ENCODE measurements around the gene MCHR1.
"Not testable (repeated sequence)": the region's sequence is repeated elsewhere in the genome, so short reads cannot be mapped to it uniquely, and the experiment has no call there.

The MCHR1 gene

DNA sequence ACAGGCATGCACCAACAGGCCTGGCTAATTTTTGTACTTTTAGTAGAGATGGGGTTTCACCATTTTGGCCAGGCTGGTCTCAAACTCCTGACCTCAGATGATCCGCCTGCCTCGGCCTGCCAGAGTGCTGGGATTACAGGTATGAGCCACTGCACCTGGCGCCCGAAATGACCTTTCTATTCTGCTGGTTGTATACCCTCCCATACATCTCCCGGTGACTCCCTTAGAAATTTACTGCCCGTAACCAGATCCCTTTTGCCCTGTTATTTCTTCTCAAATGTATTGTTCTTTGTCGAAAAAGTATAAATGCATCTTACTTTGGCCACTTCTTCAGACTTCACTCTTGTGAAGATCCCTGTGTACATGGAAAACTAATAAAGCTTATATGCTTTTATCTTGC, 22.0 kb downstream of the MCHR1 start:
- no peak for DNase-seq

DNA sequence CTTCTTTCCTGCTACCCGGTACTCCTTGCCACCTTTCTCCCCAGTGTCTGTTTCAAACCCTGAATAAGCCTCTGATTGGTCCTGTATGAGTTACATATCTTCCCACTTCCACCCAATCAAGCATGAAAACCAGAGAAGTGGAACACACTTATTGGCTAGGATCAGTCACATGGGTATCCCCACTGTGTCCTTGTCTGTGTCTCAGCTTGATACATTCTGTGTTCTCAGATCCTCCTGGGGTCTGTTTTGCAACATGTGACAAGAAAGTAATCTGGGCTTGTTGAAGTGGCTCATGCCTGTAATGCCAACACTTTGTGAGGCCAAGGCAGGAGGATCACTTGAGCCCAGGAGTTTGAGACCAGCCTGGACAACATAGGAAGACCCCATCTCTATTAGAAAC, 23.9 kb downstream of the MCHR1 start:
- DNase-seq = no peak

DNA sequence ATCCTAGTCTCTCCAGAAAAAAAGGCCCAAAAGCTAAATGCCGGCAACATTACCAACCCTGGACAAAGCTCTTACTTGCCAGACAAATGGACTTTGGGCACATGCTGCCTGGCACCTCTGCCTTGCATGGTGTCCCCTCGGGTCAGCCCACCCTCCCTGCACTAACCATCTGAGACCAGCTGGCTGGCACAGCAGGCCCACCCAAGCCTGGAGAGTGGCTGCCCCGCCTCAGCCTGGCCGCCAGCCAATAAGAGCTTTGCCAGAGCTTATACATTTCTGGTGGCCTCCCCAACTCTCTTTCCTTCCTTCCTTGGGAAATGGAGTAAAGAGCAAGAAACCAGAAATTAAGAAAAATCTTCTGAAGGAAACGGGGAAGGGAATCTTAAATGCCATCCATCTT, 24.5 kb downstream of the MCHR1 start:
- no peak for DNase-seq

DNA sequence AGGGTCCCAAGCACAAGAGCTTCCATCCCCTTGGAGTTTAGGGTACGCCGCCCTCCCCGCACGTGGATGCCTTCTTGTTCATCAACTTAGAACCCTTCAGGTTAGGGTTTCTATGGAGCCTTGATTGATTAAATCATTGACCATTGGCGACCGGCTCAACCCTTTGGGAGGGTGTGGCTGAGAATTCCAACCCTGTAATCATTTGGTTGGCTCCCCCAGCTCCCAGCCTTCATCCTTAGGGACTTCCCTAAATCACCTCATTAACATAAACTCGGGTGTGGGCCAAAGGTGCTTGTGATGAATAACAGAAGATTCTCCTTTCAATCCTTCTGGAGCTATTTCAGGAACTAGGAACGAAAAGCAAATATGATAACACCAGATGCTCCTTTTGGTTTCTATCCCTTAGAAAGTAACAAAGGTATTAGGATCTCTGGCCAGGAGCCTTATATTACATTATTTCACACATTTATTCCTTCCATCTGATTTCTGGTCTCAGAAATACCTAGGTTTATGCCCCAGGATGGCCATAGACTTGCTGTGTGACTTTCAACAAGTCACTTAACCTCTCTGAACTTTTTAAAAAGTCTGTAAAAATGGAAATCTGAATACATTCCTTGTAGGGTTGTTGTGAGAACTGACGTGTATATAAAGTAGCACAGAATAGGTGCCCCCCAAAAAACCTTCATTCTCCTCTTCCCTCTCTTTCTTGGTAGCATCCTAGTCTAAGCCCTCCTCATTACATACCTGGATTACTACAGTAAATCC, 26.8 kb downstream of the MCHR1 start:
- DNase-seq = no peak

DNA sequence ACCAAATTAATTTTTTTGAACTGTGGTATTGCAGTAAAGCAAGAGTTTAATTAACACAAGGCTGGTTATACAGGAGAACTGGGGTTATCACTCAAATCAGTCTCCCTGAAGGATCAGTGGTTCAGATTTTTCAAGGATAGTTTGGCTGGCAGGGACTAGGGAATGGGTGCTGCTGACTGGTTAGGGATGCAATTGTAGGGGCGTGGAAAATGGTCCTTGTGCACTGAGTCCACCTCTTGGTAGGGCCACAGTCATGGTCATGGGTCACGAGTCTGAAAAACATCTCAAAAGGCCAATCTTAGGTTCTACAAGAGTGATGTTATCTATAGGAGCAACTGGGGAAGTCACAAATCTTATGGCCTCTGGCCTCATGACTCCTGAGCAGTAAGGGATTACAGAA, 27.9 kb downstream of the MCHR1 start:
- DNase-seq = no peak

DNA sequence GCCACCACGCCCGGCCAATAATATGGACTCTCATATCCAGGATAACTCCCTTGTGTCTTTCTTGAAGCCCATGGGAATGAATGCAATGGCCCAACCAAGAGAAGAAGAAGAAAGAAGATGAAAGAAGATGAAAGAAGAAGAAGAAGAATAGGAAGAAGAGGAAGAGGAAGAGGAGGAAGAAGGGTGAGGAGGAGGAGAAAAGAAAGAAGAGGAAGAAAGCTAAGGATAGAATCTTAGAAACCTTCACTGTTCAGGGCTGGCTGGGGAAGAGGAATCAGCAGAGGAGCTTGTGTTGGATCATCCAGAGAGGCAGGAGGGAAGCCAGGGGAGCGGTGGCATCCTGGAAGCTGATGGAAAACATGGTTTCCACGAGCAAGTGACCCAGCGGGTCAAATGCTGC, 28.9 kb downstream of the MCHR1 start:
- no peak for DNase-seq

DNA sequence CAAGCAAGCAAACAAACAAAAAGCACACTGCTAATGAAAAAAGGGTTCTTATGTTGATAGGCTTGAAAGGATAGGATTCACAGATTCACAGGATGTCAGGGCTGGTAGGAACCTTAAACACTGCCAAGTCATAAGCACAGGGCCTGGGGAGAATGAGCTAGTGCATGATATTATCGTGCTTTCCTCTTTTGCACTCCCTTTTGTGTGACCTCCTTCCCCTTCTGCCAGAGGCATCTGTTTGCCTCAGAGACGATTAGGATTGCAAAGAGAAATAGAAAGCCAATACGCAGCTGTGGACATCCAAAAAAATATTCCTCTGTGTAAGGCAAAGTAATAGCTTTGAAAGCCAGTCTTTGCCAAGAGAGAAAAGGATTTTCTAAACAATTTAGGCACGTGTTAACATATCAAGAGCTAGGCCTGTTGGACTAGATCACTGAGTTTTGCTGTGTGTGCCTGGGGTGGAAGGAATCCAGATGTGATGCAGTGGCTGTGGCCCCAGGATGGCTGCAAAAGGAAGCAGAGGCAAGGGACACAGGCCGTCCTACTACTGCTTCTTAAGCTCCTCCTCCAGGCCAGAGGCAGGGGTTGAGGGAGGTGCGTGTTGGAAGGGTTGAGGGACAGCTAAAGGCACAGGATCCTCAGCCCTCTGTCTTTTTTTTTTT, 30.6 kb downstream of the MCHR1 start:
- no peak for DNase-seq

DNA sequence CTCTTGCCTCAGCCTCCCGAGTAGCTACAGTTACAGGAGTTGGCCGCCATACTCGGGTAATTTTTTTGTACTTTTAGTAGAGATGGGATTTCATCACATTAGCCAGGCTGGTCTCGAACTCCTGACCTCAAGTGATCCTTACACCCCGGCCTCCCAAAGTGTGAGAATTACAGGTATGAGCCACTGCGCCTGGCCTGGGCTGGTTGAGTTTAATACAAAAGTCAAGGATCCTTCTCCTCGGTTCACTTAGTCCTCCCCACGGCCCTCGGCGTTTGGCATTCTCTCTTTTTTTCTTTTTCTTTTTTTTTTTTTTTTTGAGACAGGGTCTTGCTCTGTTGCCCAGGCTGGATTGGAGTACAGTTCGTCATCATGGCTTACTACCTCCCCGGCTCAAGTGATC, 33.0 kb downstream of the MCHR1 start:
- DNase-seq = no peak

DNA sequence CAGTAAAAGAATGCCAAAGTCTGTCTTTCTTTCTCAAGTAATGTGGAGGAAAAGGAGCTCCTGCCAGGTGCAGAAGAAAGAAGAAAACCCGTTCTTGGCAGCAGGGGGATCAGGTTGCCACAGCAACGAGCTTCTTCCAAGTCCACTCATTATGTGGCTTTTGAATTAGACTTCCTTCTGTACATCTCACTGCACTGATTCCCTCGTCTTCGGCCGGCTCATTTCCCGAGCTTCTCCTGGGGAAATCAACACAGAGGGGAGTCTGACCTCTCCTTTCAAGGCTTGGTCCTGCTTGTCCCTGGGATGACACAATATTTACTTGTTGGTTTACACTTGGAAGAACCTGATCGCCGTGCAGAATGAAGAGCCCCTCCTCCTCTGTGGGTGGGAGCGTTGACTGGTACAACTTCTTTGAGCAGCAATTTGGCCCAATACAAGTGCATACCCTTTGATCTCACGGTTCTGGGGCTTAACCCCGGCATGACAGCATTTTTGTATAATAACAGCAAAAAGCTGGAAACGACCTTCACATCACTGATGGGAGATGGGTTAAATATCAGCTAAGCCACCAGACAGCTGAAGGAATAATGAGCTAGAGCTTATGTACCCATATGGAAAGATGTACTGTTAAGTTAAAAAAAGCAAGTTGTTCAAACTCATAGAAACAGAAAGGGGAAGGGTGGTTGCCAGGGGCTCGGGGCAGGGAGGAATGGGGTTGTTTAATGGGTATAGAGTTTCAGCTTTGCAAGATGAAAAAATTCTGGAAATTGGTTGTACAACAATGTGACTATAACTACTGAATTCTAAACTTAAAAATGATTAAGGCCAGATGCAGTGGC, 35.4 kb downstream of the MCHR1 start:
- peak; percentile 60 for DNase-seq

DNA sequence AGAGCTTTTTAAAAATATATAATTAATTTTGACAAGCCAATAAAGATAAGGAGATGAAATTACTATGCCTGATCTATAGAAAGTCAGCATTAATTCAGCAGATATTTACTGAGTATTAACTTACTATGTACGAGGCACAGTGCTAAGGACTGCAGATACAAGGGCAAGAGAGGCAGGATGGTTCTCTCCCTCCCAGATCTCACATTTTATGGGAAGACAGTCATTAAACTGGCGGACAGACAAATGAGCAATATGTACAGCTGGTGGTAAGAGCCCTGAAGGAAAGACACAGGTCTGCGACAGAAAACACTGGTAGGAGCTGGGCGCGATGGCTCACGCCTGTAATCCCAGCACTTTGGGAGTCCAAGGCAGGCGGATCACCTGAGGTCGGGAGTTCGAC, 36.8 kb downstream of the MCHR1 start:
- DNase-seq = no peak

DNA sequence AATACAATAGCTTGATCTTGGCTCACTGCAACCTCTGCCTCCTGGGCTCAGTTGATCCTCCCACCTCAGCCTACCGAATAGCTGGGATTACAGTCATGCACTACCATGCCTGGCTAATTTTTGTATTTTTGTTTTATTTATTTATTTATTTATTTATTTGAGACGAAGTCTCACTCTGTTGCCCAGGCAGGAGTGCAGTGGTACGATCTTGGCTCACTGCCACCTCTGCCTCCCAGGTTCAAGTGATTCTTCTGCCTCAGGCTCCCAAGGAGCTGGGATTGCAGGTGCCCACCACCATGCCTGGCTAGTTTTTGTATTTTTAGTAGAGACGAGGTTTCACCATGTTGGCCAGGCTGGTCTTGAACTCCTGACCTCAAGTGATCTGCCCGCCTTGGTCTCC, 38.4 kb downstream of the MCHR1 start:
- DNase-seq = not testable (repeated sequence)

DNA sequence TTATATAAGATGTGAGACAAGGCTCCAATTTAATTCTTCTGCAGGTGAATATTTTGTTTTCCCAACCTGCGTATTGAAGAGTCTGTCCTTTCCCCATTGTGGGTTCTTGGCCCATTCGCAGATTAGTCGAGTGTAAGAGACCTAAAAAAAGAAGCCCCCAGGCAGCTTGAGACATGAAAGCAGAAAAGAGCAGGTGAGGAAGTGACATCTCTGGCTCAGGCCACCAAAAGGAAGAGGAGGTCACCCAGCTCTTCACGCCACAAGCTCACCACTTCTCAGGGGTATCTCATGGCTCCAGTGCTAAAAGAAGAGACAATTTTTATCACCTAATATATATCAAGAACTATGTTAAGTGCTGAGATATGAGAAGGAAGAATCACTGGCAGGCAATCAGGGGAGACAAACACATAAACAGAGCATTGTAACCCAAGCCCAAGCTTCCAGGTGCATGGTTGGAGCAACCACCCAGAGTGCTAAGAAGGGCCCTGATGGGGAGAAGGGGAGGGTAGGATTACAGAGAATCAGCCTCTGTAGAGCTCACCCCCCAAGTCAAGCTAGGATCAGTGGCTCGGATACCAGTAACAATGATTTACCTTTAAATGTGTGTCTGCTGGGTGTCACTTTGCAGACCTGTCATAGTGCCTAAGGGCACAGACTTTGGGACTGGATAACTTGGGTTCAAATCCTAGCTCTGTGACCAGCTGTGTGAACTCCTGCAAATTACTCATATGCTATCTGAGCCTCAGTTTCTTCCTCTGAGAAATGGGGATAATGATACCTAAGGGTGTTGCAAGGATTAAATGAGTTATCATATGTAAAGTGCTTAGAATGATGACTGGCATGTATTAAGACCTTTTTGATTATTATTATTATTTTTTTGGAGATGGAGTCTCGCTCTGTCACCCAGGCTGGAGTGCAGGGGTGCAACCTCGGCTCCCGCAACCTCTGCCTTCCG, 39.2 kb downstream of the MCHR1 start:
- no peak for DNase-seq

DNA sequence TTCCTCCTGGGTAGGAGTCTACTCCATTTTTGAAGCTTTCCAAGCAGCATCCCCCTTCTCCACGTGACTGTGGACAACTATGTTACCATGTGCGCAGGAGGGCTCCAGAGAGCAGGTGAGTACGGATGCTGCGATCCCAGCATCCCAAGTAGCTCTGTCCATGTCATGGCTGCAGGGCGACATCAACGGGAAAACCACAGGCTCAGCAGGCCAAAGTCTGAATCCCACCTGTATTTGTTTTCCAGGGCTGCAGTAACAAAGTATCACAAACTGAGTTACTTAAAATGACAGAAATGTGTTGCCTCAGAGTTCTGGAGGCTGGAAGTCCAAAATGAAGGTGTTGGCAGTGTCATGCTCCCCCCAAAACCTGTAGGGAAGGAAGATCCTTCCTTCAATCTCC, 40.3 kb downstream of the MCHR1 start:
- DNase-seq = no peak

DNA sequence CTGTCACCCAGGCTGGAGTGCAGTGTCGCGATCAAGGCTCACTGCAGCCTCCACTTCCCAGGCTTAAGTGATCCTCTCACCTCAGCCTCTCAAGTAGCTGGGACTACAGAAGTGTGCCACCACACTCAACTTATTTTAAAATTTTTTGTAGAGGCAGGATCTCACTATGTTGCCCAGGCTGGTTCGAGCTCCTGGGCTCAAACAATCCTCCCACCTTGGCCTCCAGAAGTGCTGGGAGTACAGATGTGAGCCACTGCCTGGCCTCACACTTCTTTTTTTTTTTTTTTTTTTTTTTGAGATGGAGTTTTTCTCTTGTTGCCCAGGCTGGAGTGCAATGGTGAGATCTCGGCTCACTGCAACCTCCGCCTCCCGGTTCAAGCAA, 40.9 kb downstream of the MCHR1 start:
- not testable (repeated sequence) for DNase-seq

DNA sequence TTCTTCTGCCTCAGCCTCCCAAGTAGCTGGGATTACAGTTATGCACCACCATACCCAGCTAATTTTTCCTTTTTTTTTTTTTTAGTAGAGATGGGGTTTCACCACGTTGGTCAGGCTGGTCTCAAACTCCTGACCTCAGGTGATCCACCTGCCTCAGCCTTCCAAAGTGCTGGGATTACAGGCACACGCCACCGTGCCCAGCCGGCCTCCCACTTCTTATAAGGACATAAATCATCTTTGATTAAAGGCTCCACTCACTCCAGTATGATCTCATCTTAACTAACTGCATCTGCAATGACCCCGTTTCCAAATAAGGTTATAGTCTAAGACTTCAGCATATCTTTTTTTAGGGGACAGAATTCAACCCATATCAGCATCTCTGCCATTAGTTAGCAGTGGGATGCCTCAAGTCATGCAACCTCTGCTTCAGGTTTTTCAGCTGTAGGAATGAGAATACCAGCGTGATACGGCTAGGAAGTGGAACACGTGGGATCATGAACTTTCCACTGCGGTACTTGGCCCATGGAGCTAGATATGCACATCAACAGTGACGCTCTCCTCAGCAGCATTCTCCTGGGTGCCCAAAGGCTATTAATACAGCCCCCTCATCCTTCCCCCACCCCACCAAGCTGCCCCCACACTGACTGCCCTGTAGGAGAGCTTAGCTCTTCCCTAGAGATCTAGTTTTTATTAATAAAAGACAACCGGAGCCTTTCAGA, 41.4 kb downstream of the MCHR1 start:
- peak; percentile 52 for DNase-seq

DNA sequence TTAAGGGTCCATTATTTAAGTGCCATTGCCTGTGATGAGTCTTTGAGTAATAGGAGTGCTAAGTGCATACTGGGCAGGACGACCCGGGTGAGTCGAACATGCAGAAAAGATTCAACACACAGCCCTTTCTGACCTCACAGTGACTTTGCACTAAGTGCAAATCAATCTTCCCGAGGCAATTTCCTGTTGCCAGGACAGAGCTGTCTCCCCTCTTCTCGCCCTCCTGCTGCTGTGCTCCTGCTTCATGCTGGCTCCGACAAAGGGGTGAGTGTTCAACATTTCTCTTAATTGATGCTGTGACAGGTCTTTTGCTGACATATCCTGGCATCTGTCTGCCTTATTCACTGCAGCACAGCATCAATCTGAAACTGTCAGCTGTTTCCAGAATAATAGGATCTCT, 42.0 kb downstream of the MCHR1 start:
- peak; percentile 49 for DNase-seq

DNA sequence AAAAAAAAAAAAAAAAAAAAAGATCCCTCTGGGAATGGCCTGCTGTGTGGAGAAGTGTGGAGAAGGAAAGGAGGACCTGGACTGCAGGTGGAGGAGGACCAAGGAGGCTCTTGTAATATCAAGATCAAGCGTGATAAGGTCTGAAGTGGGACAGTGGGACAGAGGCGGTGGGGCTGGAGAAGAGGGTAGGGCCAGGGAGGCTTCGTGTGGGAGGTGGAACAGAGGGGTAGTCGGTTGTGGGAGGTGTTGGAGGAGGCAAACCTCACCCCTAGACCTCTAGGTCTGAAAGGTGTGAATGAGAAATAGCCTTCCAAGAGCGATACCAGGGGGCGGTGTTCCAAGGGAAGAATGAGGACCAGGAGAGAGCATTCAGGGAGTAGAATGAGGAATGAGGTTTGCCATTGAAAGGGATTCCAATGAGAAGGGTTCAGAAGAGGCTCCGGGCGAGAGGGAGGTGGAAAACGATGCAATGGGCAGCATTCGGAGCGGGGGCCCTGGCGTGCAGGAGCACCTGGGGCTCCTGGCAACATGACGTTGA, 44.2 kb downstream of the MCHR1 start:
- no peak for DNase-seq

DNA sequence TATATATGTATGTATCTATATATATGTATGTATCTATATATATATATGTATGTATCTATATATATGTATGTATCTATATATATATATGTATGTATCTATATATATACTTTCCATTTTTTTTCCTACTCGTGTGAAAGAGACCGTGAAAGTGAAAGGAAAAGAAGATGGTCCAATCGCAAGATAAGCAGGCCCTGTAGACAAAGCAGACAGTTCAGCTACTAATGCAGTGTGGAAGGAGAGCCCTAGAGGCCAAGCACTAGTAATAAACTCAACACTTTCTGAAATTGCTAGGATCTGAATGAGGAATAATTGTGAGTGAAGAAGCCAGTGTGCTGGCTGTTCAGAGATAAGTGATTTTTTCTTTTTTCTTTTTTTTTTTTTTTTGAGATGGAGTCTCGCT, 47.2 kb downstream of the MCHR1 start:
- no peak for DNase-seq

DNA sequence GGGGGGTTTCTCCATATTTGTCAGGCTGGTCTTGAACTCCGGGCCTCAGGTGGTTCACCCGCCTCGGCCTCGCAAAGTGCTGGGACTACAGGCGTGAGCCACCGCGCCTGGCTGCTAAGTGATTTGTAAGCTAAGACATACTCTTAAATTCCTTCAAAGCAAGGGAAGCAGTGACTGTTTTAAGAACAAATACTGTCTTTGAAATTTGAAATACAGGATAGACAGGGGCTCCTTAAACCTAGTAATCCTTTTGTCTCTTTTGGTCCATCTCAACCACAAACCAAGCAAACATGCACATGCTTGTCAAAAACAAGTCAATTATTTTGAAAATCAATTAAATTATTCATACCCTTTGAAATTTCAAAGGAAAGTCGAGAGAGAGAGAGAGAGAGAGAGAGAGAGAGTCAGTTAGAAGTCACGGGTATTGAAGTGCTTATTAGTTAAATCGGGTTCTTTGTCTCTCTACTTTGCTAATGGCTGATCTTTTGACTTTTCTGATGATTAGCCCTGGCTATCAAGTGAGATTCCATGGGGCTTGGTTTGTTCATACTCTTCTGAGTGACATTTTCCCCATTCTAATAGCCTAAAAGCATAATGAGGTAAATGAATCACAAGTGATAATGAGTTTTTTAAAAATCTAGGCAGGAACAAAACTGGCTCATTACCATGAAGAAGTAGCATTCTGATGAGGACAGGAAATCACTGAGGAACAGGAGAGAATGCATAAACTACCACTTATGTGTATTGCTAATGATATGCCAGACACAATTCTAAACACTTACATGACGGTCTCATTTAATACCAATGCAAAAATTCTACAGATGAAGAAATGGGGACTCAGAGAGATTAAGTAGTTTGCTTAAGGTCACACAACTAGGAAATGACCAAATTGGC, 48.0 kb downstream of the MCHR1 start:
- DNase-seq = no peak

DNA sequence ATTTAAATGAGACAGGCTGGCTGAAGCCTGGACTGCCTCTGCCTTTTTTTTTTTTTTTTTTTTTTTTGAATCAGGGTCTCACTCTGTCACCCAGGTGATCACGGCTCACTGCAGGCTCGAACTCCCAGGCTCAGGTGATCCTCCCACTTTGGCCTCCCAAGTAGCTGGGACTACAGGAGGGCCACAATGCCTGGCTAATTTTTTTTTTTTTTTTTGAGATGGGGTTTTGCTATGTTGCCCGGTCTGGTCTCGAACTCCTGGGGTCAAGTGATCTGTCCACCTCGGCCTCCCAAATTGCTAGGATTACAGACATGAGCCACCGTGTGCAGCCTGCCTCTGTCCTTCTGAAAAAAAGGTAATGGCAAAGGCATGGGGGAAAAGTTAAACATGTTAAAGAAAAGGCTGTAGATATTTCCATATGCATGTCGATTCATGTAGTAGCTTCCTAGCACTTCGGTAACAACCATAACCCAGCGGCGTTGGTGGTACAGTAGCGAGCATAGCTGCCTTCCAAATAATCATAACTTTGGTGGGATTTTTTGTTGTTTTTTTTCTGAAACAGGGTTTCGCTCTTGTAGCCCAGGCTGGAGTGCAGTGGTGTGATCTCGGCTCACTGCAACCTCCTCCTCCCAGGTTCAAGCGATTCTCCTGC, 48.8 kb downstream of the MCHR1 start:
- DNase-seq = no peak

All from fibroblast of upper back skin (primary cell).